Activated CD8-positive, alpha-beta T cell treated with anti-CD3 and anti-CD28 coated beads, Interleukin-2, amount 10 ng/mL, durations not matched to agents 7 days and 5 days (primary cell): ENCODE data around the gene ANO3. TPM values are rescaled to one million over a fixed set of nuclear protein-coding genes. Genes with fewer than 3 reads are reported as not detected.

Experiments
- ATAC-seq: fragments of 150-1000 bp; cut with Tn5 transposase; one replicate; pipeline ENCODE4 v1.10.0; 2021; ENCODE audit warnings: moderate library complexity
- CTCF ChIA-PET: fragments of 350-600 bp; sonication (Branson Sonifier 250); formaldehyde crosslinking; loops from one replicate; lab custom pipeline; 2021; ENCODE audit warnings: antibody characterized with exemption; lab: Charles Lee
- POLR2A ChIA-PET: fragments of 350-600 bp; sonication (Branson Sonifier 250); formaldehyde crosslinking; loops from one replicate; lab custom pipeline; 2021; ENCODE audit warnings: antibody characterized with exemption; lab: Charles Lee
- DNase-seq: peaks from one replicate; pipeline ENCODE4 v3.0.0-alpha.2; 2020
- H3K27ac Mint-ChIP-seq: one replicate; pipeline ENCODE4 v1.8.0; 2021; ENCODE audit warnings: mild to moderate bottlenecking, mixed read lengths
- H3K27me3 Mint-ChIP-seq: one replicate; pipeline ENCODE4 v1.8.0; 2021; ENCODE audit warnings: low read depth, mixed read lengths
- H3K36me3 Mint-ChIP-seq: one replicate; pipeline ENCODE4 v1.8.0; 2021; ENCODE audit warnings: low read depth, mixed read lengths
- H3K4me1 Mint-ChIP-seq: one replicate; pipeline ENCODE4 v1.8.0; 2021; ENCODE audit warnings: low read depth, mixed read lengths
- H3K4me3 Mint-ChIP-seq: one replicate; pipeline ENCODE4 v1.8.0; 2021; ENCODE audit warnings: mild to moderate bottlenecking, mixed read lengths
- H3K9me3 Mint-ChIP-seq: one replicate; pipeline ENCODE4 v1.8.0; 2022; ENCODE audit warnings: mixed read lengths; ENCODE audit not compliant: insufficient read depth
- total RNA-seq, 2 experiments: library from RNA; stranded (reverse); gene quantifications; one replicate each; pipeline ENCODE4 v1.2.3, GENCODE V29; 2021

ANO3 gene
- total RNA-seq, 2 experiments from 2014 or later, result not detected

- no peaks in the 10 kb centered on the region for H3K9me3 Mint-ChIP-seq
- ATAC-seq, result no peak
- H3K4me1 Mint-ChIP-seq, result no peaks in the 10 kb centered on the region
These were observed 334.0 kb downstream of the ANO3 start for GRCh38 chr11:26665946-26666345.

GRCh38 chr11:26675233-26675928, 343.5 kb downstream of the ANO3 start:
- ChIA-PET POLR2A (no interaction called here), CTCF (no interaction called here)
- Mint-ChIP-seq H3K36me3 (no peaks in the 10 kb centered on the region), H3K4me1 (no peaks in the 10 kb centered on the region), H3K9me3 (no peaks in the 10 kb centered on the region), H3K4me3 (no peak overlapping the region), H3K27me3 (no peaks in the 10 kb centered on the region), H3K27ac (no peak overlapping the region)
- ATAC-seq (no peak), DNase-seq (no peak)

More at GRCh38 chr11:26665946-26666345, 334.0 kb downstream of the ANO3 start:
- CTCF ChIA-PET, result no interaction called here
- DNase-seq, result no peak
- H3K27me3 Mint-ChIP-seq, result no peaks in the 10 kb centered on the region
- no peak overlapping the region for H3K27ac Mint-ChIP-seq
- no peaks in the 10 kb centered on the region for H3K36me3 Mint-ChIP-seq
- no peak overlapping the region for H3K4me3 Mint-ChIP-seq
- POLR2A ChIA-PET, result no interaction called here

- no peak overlapping the region for H3K27ac Mint-ChIP-seq
- no peaks in the 10 kb centered on the region for H3K9me3 Mint-ChIP-seq
- H3K27me3 Mint-ChIP-seq, result no peaks in the 10 kb centered on the region
- H3K4me3 Mint-ChIP-seq, result no peak overlapping the region
- ATAC-seq (no peak), DNase-seq (no peak)
- ChIA-PET POLR2A (no interaction called here), CTCF (no interaction called here)
- no peaks in the 10 kb centered on the region for H3K4me1 Mint-ChIP-seq
- no peaks in the 10 kb centered on the region for H3K36me3 Mint-ChIP-seq
These were observed 344.7 kb downstream of the ANO3 start for GRCh38 chr11:26676641-26677040.

GRCh38 chr11:26677566-26677965, 345.6 kb downstream of the ANO3 start:
- Mint-ChIP-seq H3K27ac (no peak overlapping the region), H3K4me1 (no peaks in the 10 kb centered on the region), H3K4me3 (no peak overlapping the region), H3K27me3 (no peaks in the 10 kb centered on the region), H3K9me3 (no peaks in the 10 kb centered on the region), H3K36me3 (no peaks in the 10 kb centered on the region)
- ChIA-PET POLR2A (no interaction called here), CTCF (no interaction called here)
- ATAC-seq, result no peak
- no peak for DNase-seq

GRCh38 chr11:26687351-26687750, 355.4 kb downstream of the ANO3 start:
- no peaks in the 10 kb centered on the region for H3K9me3 Mint-ChIP-seq
- no peaks in the 10 kb centered on the region for H3K27me3 Mint-ChIP-seq
- H3K36me3 Mint-ChIP-seq, result no peaks in the 10 kb centered on the region
- ATAC-seq (no peak), DNase-seq (no peak)
- H3K27ac Mint-ChIP-seq, result no peak overlapping the region
- ChIA-PET CTCF (no interaction called here), POLR2A (no interaction called here)
- H3K4me3 Mint-ChIP-seq, result no peak overlapping the region
- H3K4me1 Mint-ChIP-seq, result no peaks in the 10 kb centered on the region

GRCh38 chr11:26688701-26689100, 356.8 kb downstream of the ANO3 start:
- no peak overlapping the region for H3K27ac Mint-ChIP-seq
- H3K27me3 Mint-ChIP-seq, result no peaks in the 10 kb centered on the region
- H3K36me3 Mint-ChIP-seq, result no peaks in the 10 kb centered on the region
- ChIA-PET POLR2A (no interaction called here), CTCF (no interaction called here)
- H3K4me1 Mint-ChIP-seq, result no peaks in the 10 kb centered on the region
- ATAC-seq (no peak), DNase-seq (no peak)
- H3K9me3 Mint-ChIP-seq, result no peaks in the 10 kb centered on the region
- no peak overlapping the region for H3K4me3 Mint-ChIP-seq

- H3K27me3 Mint-ChIP-seq, result no peaks in the 10 kb centered on the region
- no peaks in the 10 kb centered on the region for H3K9me3 Mint-ChIP-seq
- DNase-seq (no peak), ATAC-seq (no peak)
- no peak overlapping the region for H3K4me3 Mint-ChIP-seq
- ChIA-PET POLR2A (no interaction called here), CTCF (no interaction called here)
- H3K4me1 Mint-ChIP-seq, result no peaks in the 10 kb centered on the region
- H3K27ac Mint-ChIP-seq, result no peak overlapping the region
- no peaks in the 10 kb centered on the region for H3K36me3 Mint-ChIP-seq
These were observed 364.4 kb downstream of the ANO3 start for GRCh38 chr11:26696330-26696729.

GRCh38 chr11:26698224-26698623, 366.3 kb downstream of the ANO3 start:
- H3K4me3 Mint-ChIP-seq, result no peak overlapping the region
- H3K4me1 Mint-ChIP-seq, result no peaks in the 10 kb centered on the region
- DNase-seq (no peak), ATAC-seq (no peak)
- POLR2A ChIA-PET, result no interaction called here
- CTCF ChIA-PET, result no interaction called here
- no peaks in the 10 kb centered on the region for H3K9me3 Mint-ChIP-seq
- no peak overlapping the region for H3K27ac Mint-ChIP-seq
- no peaks in the 10 kb centered on the region for H3K27me3 Mint-ChIP-seq
- H3K36me3 Mint-ChIP-seq, result no peaks in the 10 kb centered on the region

GRCh38 chr11:26700574-26701235, 368.8 kb downstream of the ANO3 start:
- H3K27ac Mint-ChIP-seq, result no peak overlapping the region
- CTCF ChIA-PET, result no interaction called here
- no peaks in the 10 kb centered on the region for H3K4me1 Mint-ChIP-seq
- H3K9me3 Mint-ChIP-seq, result no peaks in the 10 kb centered on the region
- no peak for DNase-seq
- H3K36me3 Mint-ChIP-seq, result no peaks in the 10 kb centered on the region
- ATAC-seq, result no peak
- no peak overlapping the region for H3K4me3 Mint-ChIP-seq
- POLR2A ChIA-PET, result no interaction called here
- H3K27me3 Mint-ChIP-seq, result no peaks in the 10 kb centered on the region

GRCh38 chr11:26702406-26702805, 370.5 kb downstream of the ANO3 start:
- ChIA-PET POLR2A (no interaction called here), CTCF (no interaction called here)
- H3K9me3 Mint-ChIP-seq, result no peaks in the 10 kb centered on the region
- no peak overlapping the region for H3K4me3 Mint-ChIP-seq
- ATAC-seq (no peak), DNase-seq (no peak)
- no peaks in the 10 kb centered on the region for H3K36me3 Mint-ChIP-seq
- H3K27ac Mint-ChIP-seq, result no peak overlapping the region
- no peaks in the 10 kb centered on the region for H3K4me1 Mint-ChIP-seq
- H3K27me3 Mint-ChIP-seq, result no peaks in the 10 kb centered on the region

GRCh38 chr11:26703411-26704191, 371.7 kb downstream of the ANO3 start:
- DNase-seq (no peak), ATAC-seq (no peak)
- ChIA-PET POLR2A (no interaction called here), CTCF (no interaction called here)
- H3K4me1 Mint-ChIP-seq, result no peaks in the 10 kb centered on the region
- no peaks in the 10 kb centered on the region for H3K9me3 Mint-ChIP-seq
- no peaks in the 10 kb centered on the region for H3K27me3 Mint-ChIP-seq
- no peak overlapping the region for H3K4me3 Mint-ChIP-seq
- H3K27ac Mint-ChIP-seq, result no peak overlapping the region
- H3K36me3 Mint-ChIP-seq, result no peaks in the 10 kb centered on the region

GRCh38 chr11:26704249-26704648, 372.3 kb downstream of the ANO3 start:
- Mint-ChIP-seq H3K36me3 (no peaks in the 10 kb centered on the region), H3K9me3 (no peaks in the 10 kb centered on the region), H3K27ac (no peak overlapping the region), H3K4me3 (no peak overlapping the region), H3K27me3 (no peaks in the 10 kb centered on the region), H3K4me1 (no peaks in the 10 kb centered on the region)
- POLR2A ChIA-PET, result no interaction called here
- no peak for DNase-seq
- CTCF ChIA-PET, result no interaction called here
- no peak for ATAC-seq
